ENCODE results near the gene CFAP90.

DNA sequence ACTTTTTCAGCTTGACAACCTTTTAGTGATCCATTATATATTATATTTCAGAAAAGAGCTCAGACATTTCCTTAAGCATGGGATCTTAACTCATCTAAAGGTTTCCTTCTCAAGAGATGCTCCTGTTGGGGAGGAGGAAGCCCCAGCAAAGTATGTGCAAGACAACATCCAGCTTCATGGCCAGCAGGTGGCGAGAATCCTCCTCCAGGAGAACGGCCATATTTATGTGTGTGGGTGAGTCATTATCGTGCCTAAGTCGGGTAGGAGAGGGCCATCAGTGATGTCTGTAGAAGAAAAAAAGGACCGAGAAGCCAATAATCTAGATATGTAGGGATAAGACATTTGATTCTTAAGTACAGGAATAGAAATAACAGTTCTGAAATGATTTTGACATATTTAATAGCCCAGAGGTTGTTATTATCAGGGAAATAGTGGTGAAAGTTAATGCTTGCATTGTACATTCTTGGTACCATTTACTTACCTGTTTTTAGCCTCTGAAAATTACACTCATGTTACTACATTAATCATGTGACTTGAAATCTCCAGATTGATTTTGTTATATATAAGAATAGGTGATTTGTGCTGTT lies 46.2 kb upstream of the CFAP90 start:
- peak; percentile 64 for TF ChIP-seq CTCF (IDR thresholded peaks at IDR 0.05)
- TF ChIP-seq EZH2 (IDR thresholded peaks at IDR 0.05), result no peak

Measured in neural progenitor cell (in vitro differentiated cells).